Effector CD8-positive, alpha-beta T cell (primary cell): ENCODE data around the gene THRAP3.

Experiments
- DNase-seq: peaks from one replicate; lab custom pipeline; 2025; lab: John Stamatoyannopoulos, UW

The THRAP3 gene

DNA sequence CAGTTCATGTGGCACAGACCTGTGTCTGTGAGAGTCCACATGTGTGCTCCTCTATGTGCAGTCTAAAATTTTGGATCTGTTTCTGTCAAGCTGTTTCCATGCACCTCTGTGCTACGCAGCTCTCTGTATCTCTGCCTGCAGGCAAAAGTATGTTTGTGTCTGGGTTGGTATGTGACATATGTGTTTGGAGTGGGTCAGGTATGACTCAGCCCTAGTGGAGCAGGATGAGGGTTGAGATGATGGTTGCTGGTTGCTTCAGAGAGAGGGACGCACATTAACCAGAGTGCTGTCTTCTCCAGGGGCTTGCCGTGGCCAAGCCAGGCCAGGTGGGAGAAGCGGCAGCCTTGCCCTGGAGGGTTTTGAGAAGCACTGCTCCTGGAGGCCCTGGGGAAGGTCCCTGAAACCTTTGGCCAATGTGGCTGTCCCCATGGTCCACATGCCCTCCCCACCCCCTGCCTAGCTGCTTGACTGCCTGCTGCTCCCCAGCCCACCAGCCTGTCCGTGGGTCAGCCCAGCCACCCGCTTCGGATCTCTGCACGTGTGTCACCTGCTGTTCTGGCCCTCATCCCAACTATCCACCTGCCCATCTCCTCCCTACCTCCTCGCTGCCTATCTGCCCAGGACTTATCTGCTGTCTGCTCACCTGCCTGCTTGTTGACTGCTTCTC is 103.3 kb downstream of the THRAP3 start:
- DNase-seq: no peak

GRCh38 chr1:36328088-36328480 is 103.8 kb downstream of the THRAP3 start:
- DNase-seq: no peak

- no peak for DNase-seq
Observed at GRCh38 chr1:36328713-36329112, 104.5 kb downstream of the THRAP3 start.

- DNase-seq: no peak
Observed at GRCh38 chr1:36329817-36330216, 105.6 kb downstream of the THRAP3 start.

DNA sequence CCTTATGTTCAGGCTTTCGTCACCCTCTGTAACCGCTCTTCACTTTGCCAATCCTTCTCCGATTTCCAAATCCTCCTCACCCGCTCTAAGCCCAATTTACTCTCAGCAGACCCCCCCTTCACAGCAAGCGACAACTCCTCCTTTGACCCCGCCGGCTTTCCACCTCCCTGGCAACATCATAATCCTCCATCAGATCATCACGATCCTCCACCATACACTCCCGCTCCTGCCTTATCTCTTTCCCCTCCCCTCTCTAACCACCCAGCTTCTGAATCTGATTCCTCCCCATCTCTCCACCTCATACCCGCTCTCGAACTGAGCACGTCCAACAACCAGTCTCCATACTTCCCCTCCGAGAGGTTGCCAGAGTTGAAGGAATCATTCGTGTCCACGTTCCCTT is 106.7 kb downstream of the THRAP3 start:
- no peak for DNase-seq

GRCh38 chr1:36337830-36338229 is 113.6 kb downstream of the THRAP3 start:
- no peak for DNase-seq

GRCh38 chr1:36339215-36339614 is 115.0 kb downstream of the THRAP3 start:
- DNase-seq: no peak

- no peak for DNase-seq
Observed at GRCh38 chr1:36339615-36340014, 115.4 kb downstream of the THRAP3 start.

DNA sequence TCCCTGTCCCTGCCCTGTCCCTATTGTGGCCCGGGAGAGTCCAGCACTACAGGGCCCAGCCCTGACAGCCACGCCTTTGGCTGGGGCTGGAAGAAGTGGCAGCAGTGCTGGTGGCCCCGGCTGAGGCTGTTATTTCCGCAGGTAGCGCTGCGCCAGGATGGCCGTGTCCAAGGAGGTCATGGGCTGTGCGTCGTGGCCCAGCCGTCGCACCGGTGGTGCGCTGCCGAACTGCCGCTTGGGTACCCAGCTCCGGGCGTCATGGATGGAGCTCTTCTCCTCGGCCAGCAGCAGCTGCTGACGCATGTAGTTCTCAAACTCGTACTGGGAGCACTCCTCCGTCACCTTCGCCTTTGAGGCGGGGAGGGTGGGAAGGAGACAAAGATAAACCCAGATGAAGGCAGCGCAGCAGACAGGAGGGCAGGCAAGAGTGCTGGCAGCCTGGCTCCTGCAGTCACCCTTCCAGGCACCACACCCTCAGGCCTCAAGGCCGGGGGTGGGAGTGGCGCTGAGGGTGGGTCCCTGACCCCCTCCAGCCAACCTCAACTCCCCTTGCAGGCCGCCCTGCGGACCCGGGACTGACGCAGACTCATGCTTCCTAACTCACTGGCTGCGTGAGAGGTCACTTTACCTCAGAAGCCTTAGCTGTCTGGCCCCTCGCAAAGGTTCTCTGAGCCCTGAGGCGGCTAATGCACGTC is 117.5 kb downstream of the THRAP3 start:
- DNase-seq: no peak

GRCh38 chr1:36342426-36343185 is 118.4 kb downstream of the THRAP3 start:
- peak; percentile 50 for DNase-seq

DNA sequence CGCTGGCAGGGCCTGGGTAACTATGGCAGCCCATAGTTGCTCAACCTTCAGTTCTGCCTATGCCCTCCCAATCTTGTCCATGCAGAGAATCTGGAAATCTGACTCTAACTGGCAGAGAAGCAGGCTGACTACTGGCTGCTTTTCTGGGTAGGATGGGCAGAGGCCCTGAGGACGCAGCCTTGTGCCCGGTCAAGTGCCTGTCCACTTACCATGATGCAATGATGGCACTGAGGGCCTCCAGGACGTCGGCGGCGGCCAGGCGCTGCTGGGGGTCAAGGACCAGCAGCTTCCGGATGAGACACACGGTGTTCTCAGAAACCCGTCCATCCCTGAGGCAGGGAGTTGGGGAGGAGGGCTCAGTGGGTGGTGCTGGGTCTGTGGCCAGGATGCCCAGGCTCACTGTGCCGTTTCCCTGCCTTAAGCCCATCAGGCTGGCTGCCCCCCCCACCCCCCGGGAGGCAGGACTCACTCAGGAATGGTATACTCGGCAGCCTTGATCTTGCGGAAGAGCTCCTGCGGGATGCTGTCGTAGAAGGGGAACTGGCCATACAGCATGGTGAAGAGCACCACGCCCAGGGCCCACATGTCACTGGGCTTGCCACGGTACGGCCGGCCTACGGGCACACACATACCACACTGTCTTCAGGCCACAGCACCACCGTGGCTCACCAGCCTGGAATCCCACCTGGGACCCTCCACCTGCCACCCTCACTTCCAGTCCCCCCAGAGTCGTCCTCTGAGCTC is 119.6 kb downstream of the THRAP3 start:
- no peak for DNase-seq

GRCh38 chr1:36344395-36344680 is 120.1 kb downstream of the THRAP3 start:
- DNase-seq: no peak

GRCh38 chr1:36345353-36345752 is 121.1 kb downstream of the THRAP3 start:
- DNase-seq: no peak

GRCh38 chr1:36346741-36347370 is 122.6 kb downstream of the THRAP3 start:
- DNase-seq: no peak

GRCh38 chr1:36349241-36349671 is 125.0 kb downstream of the THRAP3 start:
- DNase-seq: no peak

DNA sequence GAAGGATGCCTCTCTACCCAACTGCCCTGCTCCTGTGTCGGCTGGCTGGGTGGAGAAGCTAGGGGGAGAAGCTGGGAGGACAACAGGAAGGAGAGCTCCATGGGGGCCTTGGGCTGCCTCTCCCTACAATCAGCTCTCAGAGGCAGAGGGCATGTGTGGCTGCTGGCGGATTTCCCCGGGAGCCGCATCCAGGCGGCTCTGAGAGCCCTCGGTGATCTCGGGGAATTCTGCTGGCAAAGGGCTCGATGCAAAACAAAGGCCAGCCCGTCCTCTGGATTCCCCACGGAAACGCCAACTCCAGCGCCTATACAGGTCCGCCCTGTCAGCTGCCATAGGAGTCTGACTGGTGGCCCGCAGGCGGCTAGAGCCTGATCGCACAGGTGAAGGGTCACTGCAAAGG is 125.6 kb downstream of the THRAP3 start:
- no peak for DNase-seq

- DNase-seq: no peak
Observed at GRCh38 chr1:36350659-36351226, 126.5 kb downstream of the THRAP3 start.

GRCh38 chr1:36351227-36351977 is 127.2 kb downstream of the THRAP3 start:
- DNase-seq: no peak

- no peak for DNase-seq
Observed at GRCh38 chr1:36352125-36352909, 128.1 kb downstream of the THRAP3 start.
